T-helper 1 cell treated with Interleukin-12 subunit alpha and Interleukin-12 subunit beta and Interleukin-4 antibody, amounts not matched to agents 30 μg/mL and 1 μg/mL, for 36 hours (primary cell): Measurements from ENCODE around the gene HSP90B1.

Experiments used
- H3K27ac Mint-ChIP-seq: one replicate; pipeline ENCODE4 v1.8.0; 2021; ENCODE audit warnings: mild to moderate bottlenecking, mixed read lengths
- H3K27me3 Mint-ChIP-seq: one replicate; pipeline ENCODE4 v1.8.0; 2021; ENCODE audit warnings: low read depth, mixed read lengths
- H3K36me3 Mint-ChIP-seq: one replicate; pipeline ENCODE4 v1.8.0; 2021; ENCODE audit warnings: low read depth, mixed read lengths
- H3K4me1 Mint-ChIP-seq: one replicate; pipeline ENCODE4 v1.8.0; 2021; ENCODE audit warnings: low read depth, mixed read lengths
- H3K4me3 Mint-ChIP-seq: one replicate; pipeline ENCODE4 v1.8.0; 2021; ENCODE audit warnings: mild to moderate bottlenecking, moderate library complexity, mixed read lengths
- H3K9me3 Mint-ChIP-seq: one replicate; pipeline ENCODE4 v1.8.0; 2021; ENCODE audit warnings: mixed read lengths

Gene HSP90B1

GRCh38 chr12:103930034-103930786 lies at the start of gene HSP90B1:
Gene HSP90B1 (plus strand): TSS chr12:103930410. CDS start chr12:103930516, 106 bp downstream.
- Mint-ChIP-seq H3K36me3 (peaks cover 38% of the 10 kb centered on the region), H3K4me3 (peak within 1 kb of the TSS; percentile 96), H3K9me3 (no peaks in the 10 kb centered on the region), H3K27ac (peak within 1 kb of the TSS; percentile 100), H3K27me3 (peaks cover 3% of the 10 kb centered on the region), H3K4me1 (peaks cover 56% of the 10 kb centered on the region)

GRCh38 chr12:103881261-103881660 lies 48.9 kb upstream of the HSP90B1 start:
- Mint-ChIP-seq H3K27me3 (no peaks in the 10 kb centered on the region), H3K36me3 (no peaks in the 10 kb centered on the region), H3K9me3 (no peaks in the 10 kb centered on the region), H3K27ac (no peak overlapping the region), H3K4me1 (peaks cover 34% of the 10 kb centered on the region), H3K4me3 (no peak overlapping the region)

GRCh38 chr12:103882861-103883596 lies 47.2 kb upstream of the HSP90B1 start:
- Mint-ChIP-seq H3K27me3 (no peaks in the 10 kb centered on the region), H3K36me3 (no peaks in the 10 kb centered on the region), H3K9me3 (no peaks in the 10 kb centered on the region), H3K4me3 (no peak overlapping the region), H3K27ac (peak overlapping the region; percentile 14), H3K4me1 (peaks cover 30% of the 10 kb centered on the region)

- Mint-ChIP-seq H3K4me1 (peaks cover 27% of the 10 kb centered on the region), H3K27ac (no peak overlapping the region), H3K36me3 (no peaks in the 10 kb centered on the region), H3K4me3 (no peak overlapping the region), H3K27me3 (no peaks in the 10 kb centered on the region), H3K9me3 (no peaks in the 10 kb centered on the region)
Observed at GRCh38 chr12:103883908-103884307, 46.3 kb upstream of the HSP90B1 start.

GRCh38 chr12:103884316-103884715 lies 45.9 kb upstream of the HSP90B1 start:
- Mint-ChIP-seq H3K4me1 (peaks cover 23% of the 10 kb centered on the region), H3K4me3 (no peak overlapping the region), H3K27me3 (no peaks in the 10 kb centered on the region), H3K36me3 (no peaks in the 10 kb centered on the region), H3K9me3 (no peaks in the 10 kb centered on the region), H3K27ac (no peak overlapping the region)

- no peaks in the 10 kb centered on the region for H3K27me3 Mint-ChIP-seq
- H3K9me3 Mint-ChIP-seq, result no peaks in the 10 kb centered on the region
- H3K4me1 Mint-ChIP-seq, result peaks cover 11% of the 10 kb centered on the region
- no peak overlapping the region for H3K4me3 Mint-ChIP-seq
- no peaks in the 10 kb centered on the region for H3K36me3 Mint-ChIP-seq
- no peak overlapping the region for H3K27ac Mint-ChIP-seq
Observed at GRCh38 chr12:103886195-103886797, 43.9 kb upstream of the HSP90B1 start.

- Mint-ChIP-seq H3K27me3 (no peaks in the 10 kb centered on the region), H3K4me3 (no peak overlapping the region), H3K4me1 (peaks cover 9% of the 10 kb centered on the region), H3K36me3 (no peaks in the 10 kb centered on the region), H3K27ac (no peak overlapping the region), H3K9me3 (no peaks in the 10 kb centered on the region)
Observed at GRCh38 chr12:103887738-103888137, 42.5 kb upstream of the HSP90B1 start.

GRCh38 chr12:103897316-103897715 lies 32.9 kb upstream of the HSP90B1 start:
- H3K27me3 Mint-ChIP-seq, result no peaks in the 10 kb centered on the region
- no peak overlapping the region for H3K4me3 Mint-ChIP-seq
- H3K4me1 Mint-ChIP-seq, result peaks cover 11% of the 10 kb centered on the region
- H3K36me3 Mint-ChIP-seq, result no peaks in the 10 kb centered on the region
- no peak overlapping the region for H3K27ac Mint-ChIP-seq
- H3K9me3 Mint-ChIP-seq, result no peaks in the 10 kb centered on the region

- no peaks in the 10 kb centered on the region for H3K36me3 Mint-ChIP-seq
- peak overlapping the region; percentile 47 for H3K27ac Mint-ChIP-seq
- peaks cover 3% of the 10 kb centered on the region for H3K9me3 Mint-ChIP-seq
- H3K27me3 Mint-ChIP-seq, result no peaks in the 10 kb centered on the region
- peaks cover 18% of the 10 kb centered on the region for H3K4me1 Mint-ChIP-seq
- peak overlapping the region; percentile 55 for H3K4me3 Mint-ChIP-seq
Observed at GRCh38 chr12:103901518-103902173, 28.6 kb upstream of the HSP90B1 start.

GRCh38 chr12:103903993-103904392 lies 26.2 kb upstream of the HSP90B1 start:
- no peak overlapping the region for H3K27ac Mint-ChIP-seq

GRCh38 chr12:103905730-103906349 lies 24.4 kb upstream of the HSP90B1 start:
- Mint-ChIP-seq H3K9me3 (peaks cover 3% of the 10 kb centered on the region), H3K27ac (peak overlapping the region; percentile 46), H3K27me3 (no peaks in the 10 kb centered on the region), H3K36me3 (no peaks in the 10 kb centered on the region), H3K4me1 (peaks cover 20% of the 10 kb centered on the region), H3K4me3 (no peak overlapping the region)

More at GRCh38 chr12:103903993-103904392, 26.2 kb upstream of the HSP90B1 start:
- H3K4me1 Mint-ChIP-seq, result peaks cover 20% of the 10 kb centered on the region
- no peaks in the 10 kb centered on the region for H3K36me3 Mint-ChIP-seq
- H3K9me3 Mint-ChIP-seq, result peaks cover 3% of the 10 kb centered on the region
- H3K4me3 Mint-ChIP-seq, result no peak overlapping the region
- H3K27me3 Mint-ChIP-seq, result no peaks in the 10 kb centered on the region

GRCh38 chr12:103908246-103908541 lies 22.0 kb upstream of the HSP90B1 start:
- H3K36me3 Mint-ChIP-seq, result no peaks in the 10 kb centered on the region
- no peak overlapping the region for H3K27ac Mint-ChIP-seq
- H3K4me3 Mint-ChIP-seq, result no peak overlapping the region
- peaks cover 3% of the 10 kb centered on the region for H3K9me3 Mint-ChIP-seq
- peaks cover 7% of the 10 kb centered on the region for H3K27me3 Mint-ChIP-seq
- H3K4me1 Mint-ChIP-seq, result peaks cover 9% of the 10 kb centered on the region

GRCh38 chr12:103908877-103909276 lies 21.3 kb upstream of the HSP90B1 start:
- H3K4me3 Mint-ChIP-seq, result no peak overlapping the region
- H3K27ac Mint-ChIP-seq, result no peak overlapping the region
- H3K4me1 Mint-ChIP-seq, result peaks cover 8% of the 10 kb centered on the region
- peaks cover 7% of the 10 kb centered on the region for H3K27me3 Mint-ChIP-seq
- no peaks in the 10 kb centered on the region for H3K36me3 Mint-ChIP-seq
- H3K9me3 Mint-ChIP-seq, result peaks cover 3% of the 10 kb centered on the region

- no peak overlapping the region for H3K27ac Mint-ChIP-seq
- H3K4me1 Mint-ChIP-seq, result peaks cover 8% of the 10 kb centered on the region
- peaks cover 12% of the 10 kb centered on the region for H3K27me3 Mint-ChIP-seq
- H3K36me3 Mint-ChIP-seq, result no peaks in the 10 kb centered on the region
- no peak overlapping the region for H3K4me3 Mint-ChIP-seq
- peaks cover 3% of the 10 kb centered on the region for H3K9me3 Mint-ChIP-seq
Observed at GRCh38 chr12:103909811-103910210, 20.4 kb upstream of the HSP90B1 start.
